ENCODE measurements around the gene DNAH8. TPM values are rescaled to one million over a fixed set of nuclear protein-coding genes. Genes with fewer than 3 reads are reported as not detected.

The DNAH8 gene
- total RNA-seq, 3 donors from 2014 or later (not counting 1 experiment from before 2014, with no cell fraction given) = 0.10 TPM; not detected in 2

GRCh38 chr6:39077882-39078594 is 362.9 kb downstream of the DNAH8 start:
- 85% methylated on average over 11 of the region's 11 CpGs for WGBS (ENCODE audit: insufficient coverage)
- TF ChIP-seq CTCF (IDR thresholded peaks at IDR 0.05) = no peak
- no peaks in the 10 kb centered on the region for H3K9me3 ChIP-seq (ENCODE audit: control insufficient read depth, insufficient read depth, low read length)
- no peaks in the 10 kb centered on the region for H3K27me3 ChIP-seq (ENCODE audit: control insufficient read depth, insufficient read depth, low read length)
- Mint-ChIP-seq H3K27me3 (ENCODE audit: low read depth in 2 of 2) (no peaks in the 10 kb centered on the region), H3K4me1 (no peaks in the 10 kb centered on the region), H3K4me3 (no peak overlapping the region), H3K9me3 (no peaks in the 10 kb centered on the region), H3K27ac (no peak overlapping the region), H3K36me3 (no peaks in the 10 kb centered on the region)
- ATAC-seq (no peak), DNase-seq (peak in 1 of 2 donors; percentile 10)
- no peak overlapping the region for H3K27ac ChIP-seq (ENCODE audit: low read length)
- no peak overlapping the region for H3K4me3 ChIP-seq (ENCODE audit: low read length)
- H3K4me1 ChIP-seq (ENCODE audit: control insufficient read depth, insufficient read depth, low read length) = no peaks in the 10 kb centered on the region
- intact Hi-C loops (cut with micrococcal nuclease) = no loop called here
- no peaks in the 10 kb centered on the region for H3K36me3 ChIP-seq (ENCODE audit: control insufficient read depth, insufficient read depth, low read length)

GRCh38 chr6:39078695-39079094 is 363.6 kb downstream of the DNAH8 start:
- Histone ChIP-seq H3K27ac (ENCODE audit: low read length) (no peak overlapping the region), H3K27me3 (ENCODE audit: control insufficient read depth, insufficient read depth, low read length) (no peaks in the 10 kb centered on the region), H3K36me3 (ENCODE audit: control insufficient read depth, insufficient read depth, low read length) (no peaks in the 10 kb centered on the region), H3K4me1 (ENCODE audit: control insufficient read depth, insufficient read depth, low read length) (no peaks in the 10 kb centered on the region), H3K9me3 (ENCODE audit: control insufficient read depth, insufficient read depth, low read length) (no peaks in the 10 kb centered on the region), H3K4me3 (ENCODE audit: low read length) (no peak overlapping the region)
- H3K36me3 Mint-ChIP-seq = no peaks in the 10 kb centered on the region
- no peak for TF ChIP-seq CTCF (IDR thresholded peaks at IDR 0.05)
- H3K9me3 Mint-ChIP-seq = no peaks in the 10 kb centered on the region
- intact Hi-C loops (cut with micrococcal nuclease) = no loop called here
- no peak overlapping the region for H3K4me3 Mint-ChIP-seq
- H3K4me1 Mint-ChIP-seq = no peaks in the 10 kb centered on the region
- 100% methylated on average over 3 of the region's 3 CpGs for WGBS (ENCODE audit: insufficient coverage)
- DNase-seq = peak in 1 of 2 donors; percentile 6
- H3K27ac Mint-ChIP-seq = no peak overlapping the region
- H3K27me3 Mint-ChIP-seq (ENCODE audit: low read depth in 2 of 2) = no peaks in the 10 kb centered on the region
- ATAC-seq = no peak

- H3K36me3 ChIP-seq (ENCODE audit: control insufficient read depth, insufficient read depth, low read length) = no peaks in the 10 kb centered on the region
- no peaks in the 10 kb centered on the region for H3K9me3 ChIP-seq (ENCODE audit: control insufficient read depth, insufficient read depth, low read length)
- Mint-ChIP-seq H3K27ac (no peak overlapping the region), H3K4me1 (no peaks in the 10 kb centered on the region), H3K36me3 (no peaks in the 10 kb centered on the region), H3K27me3 (ENCODE audit: low read depth in 2 of 2) (no peaks in the 10 kb centered on the region), H3K9me3 (no peaks in the 10 kb centered on the region), H3K4me3 (no peak overlapping the region)
- H3K27me3 ChIP-seq (ENCODE audit: control insufficient read depth, insufficient read depth, low read length) = no peaks in the 10 kb centered on the region
- TF ChIP-seq CTCF (IDR thresholded peaks at IDR 0.05) = no peak
- no peak overlapping the region for H3K27ac ChIP-seq (ENCODE audit: low read length)
- DNase-seq (peak in 1 of 2 donors; percentile 2), ATAC-seq (peak in 1 of 3 donors; percentile 21)
- H3K4me3 ChIP-seq (ENCODE audit: low read length) = no peak overlapping the region
- 84% methylated on average over 8 of the region's 8 CpGs for WGBS (ENCODE audit: insufficient coverage)
- intact Hi-C loops (cut with micrococcal nuclease) = no loop called here
- no peaks in the 10 kb centered on the region for H3K4me1 ChIP-seq (ENCODE audit: control insufficient read depth, insufficient read depth, low read length)
Observed at GRCh38 chr6:39079197-39080125, 364.4 kb downstream of the DNAH8 start.

Other genes with a start within 250 kb of the DNAH8 start
- 10 to 100 TPM; 51.6 to 70.3 (median 54.3) TPM for gene BTBD9, start 75.4 kb upstream of the DNAH8 start, total RNA-seq
- 10 to 100 TPM; 24.2 to 31.3 (median 27.6) TPM for gene GLO1, start 12.2 kb upstream of the DNAH8 start, total RNA-seq